Adipocyte (in vitro differentiated cells): ENCODE results near the gene ZDHHC23.

Source experiments
- DNase-seq: peaks from one replicate; pipeline ENCODE4 v3.0.0-alpha.2; 2015; ENCODE audit warnings: low read depth
- H3K27me3 ChIP-seq: replicated peaks from 2 replicates; pipeline ENCODE4 v1.7.0; 2013; ENCODE audit warnings: mild to moderate bottlenecking, low read length, moderate library complexity; ENCODE audit not compliant: control insufficient read depth, insufficient read depth
- H3K36me3 ChIP-seq: 2 replicates; pipeline ENCODE4 v1.7.0; 2013; ENCODE audit warnings: low read length, mild to moderate bottlenecking, moderate library complexity; ENCODE audit not compliant: control insufficient read depth, insufficient read depth, severe bottlenecking
- H3K4me1 ChIP-seq: 2 replicates; pipeline ENCODE4 v1.7.0; 2013; ENCODE audit warnings: mild to moderate bottlenecking, low read length, moderate library complexity; ENCODE audit not compliant: control insufficient read depth, insufficient read depth
- H3K4me3 ChIP-seq: 2 replicates; pipeline ENCODE4 v1.7.0; 2013; ENCODE audit warnings: mild to moderate bottlenecking, low read length, moderate library complexity
- H3K9ac ChIP-seq: 2 replicates; pipeline ENCODE4 v1.7.0; 2013; ENCODE audit warnings: mild to moderate bottlenecking, low read length, moderate library complexity
- H3K9me3 ChIP-seq: 2 replicates; pipeline ENCODE4 v1.7.0; 2013; ENCODE audit warnings: mild to moderate bottlenecking, low read length, moderate library complexity; ENCODE audit not compliant: control insufficient read depth

Gene ZDHHC23

GRCh38 chr3:114011059-114011797 lies 63.4 kb downstream of the ZDHHC23 start:
- Histone ChIP-seq H3K4me1 (peaks cover 17% of the 10 kb centered on the region), H3K9ac (no peak overlapping the region), H3K36me3 (peaks cover 2% of the 10 kb centered on the region), H3K27me3 (no peaks in the 10 kb centered on the region), H3K9me3 (no peaks in the 10 kb centered on the region), H3K4me3 (no peak overlapping the region)
- no peak for DNase-seq
